Measurements from ENCODE around the gene CPNE8. TPM values are rescaled to one million over a fixed set of nuclear protein-coding genes. Genes with fewer than 3 reads are reported as not detected.

The CPNE8 gene
- total RNA-seq, 1 experiment from 2014 or later = not detected

GRCh38 chr12:38926501-38926900 lies 21.1 kb upstream of the CPNE8 start:
- no peaks in the 10 kb centered on the region for H4K20me1 ChIP-seq (ENCODE audit: insufficient read depth, low read depth, low read length)
- H3K9me3 ChIP-seq (ENCODE audit: low read length) = peaks cover 16% of the 10 kb centered on the region; the same call in 1 of the 2 replicates
- no peaks in the 10 kb centered on the region for H3K79me2 ChIP-seq (ENCODE audit: low read length)
- H3K4me3 ChIP-seq (ENCODE audit: low read length) = no peak overlapping the region
- H3K4me1 ChIP-seq (ENCODE audit: low read length) = no peaks in the 10 kb centered on the region
- H3K9me2 ChIP-seq (replicated peaks; ENCODE audit: insufficient read depth, low read length) = no peaks in the 10 kb centered on the region
- H2AFZ ChIP-seq (ENCODE audit: low read length) = no peak overlapping the region
- DNase-seq = no peak
- H3K27ac ChIP-seq (ENCODE audit: low read length) = no peak overlapping the region
- H3K36me3 ChIP-seq (ENCODE audit: insufficient read depth, low read length) = no peaks in the 10 kb centered on the region
- no peak overlapping the region for H3K9ac ChIP-seq (ENCODE audit: low read length)
- no peak overlapping the region for H3K4me2 ChIP-seq (ENCODE audit: low read depth, low read length, poor library complexity, severe bottlenecking)
- no peaks in the 10 kb centered on the region for H3K27me3 ChIP-seq (ENCODE audit: low read length)

DNA sequence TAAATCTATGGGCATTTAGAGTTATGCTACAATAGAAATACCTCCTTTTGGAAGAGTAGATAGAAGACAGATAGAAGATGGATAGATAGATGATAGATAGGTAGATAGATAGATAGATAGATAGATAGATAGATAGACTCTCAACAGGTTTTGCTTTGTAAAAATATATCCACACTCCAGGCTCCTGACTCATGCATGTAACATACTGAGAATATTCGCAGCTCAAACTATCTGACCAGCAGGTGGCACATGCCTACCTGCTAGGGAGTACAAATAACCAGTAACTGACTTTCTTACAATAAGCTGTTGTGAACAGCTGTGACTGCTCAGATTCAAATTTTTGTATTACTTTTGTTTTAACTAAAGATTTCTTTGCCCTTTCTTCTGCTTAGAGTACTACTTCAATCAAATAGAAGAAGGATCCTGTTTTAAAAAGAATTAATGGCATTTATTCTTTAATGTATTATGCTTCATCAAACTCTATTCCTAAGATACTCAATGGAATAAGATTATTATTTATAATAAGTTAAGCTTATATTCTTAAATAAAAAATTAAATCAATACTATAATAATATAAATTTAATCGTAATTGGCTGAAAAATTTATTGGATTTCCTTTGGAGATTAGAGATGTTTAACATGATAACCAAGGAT lies 15.8 kb upstream of the CPNE8 start:
- peak; percentile 77 for DNase-seq

DNA sequence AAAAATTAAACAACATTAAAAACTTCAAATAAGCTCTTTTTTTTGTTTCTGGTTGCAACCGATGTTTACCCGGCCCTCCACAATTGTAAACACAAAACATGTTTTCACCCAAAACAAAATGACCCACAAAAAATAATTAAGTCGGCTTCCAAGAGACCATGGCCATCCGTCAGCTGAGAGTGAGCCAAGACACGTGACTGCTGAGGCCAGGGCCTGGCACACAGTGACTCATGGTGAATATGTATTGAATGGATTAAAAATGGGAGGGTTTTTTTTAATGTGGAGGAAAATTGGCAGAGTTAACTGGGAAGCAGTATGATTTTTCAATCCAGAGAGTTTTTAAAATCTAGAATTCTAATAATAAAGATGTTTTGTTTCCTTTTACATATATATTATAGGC lies 13.8 kb upstream of the CPNE8 start:
- no peaks in the 10 kb centered on the region for H4K20me1 ChIP-seq (ENCODE audit: insufficient read depth, low read depth, low read length)
- H3K27ac ChIP-seq (ENCODE audit: low read length) = no peak overlapping the region
- H3K9ac ChIP-seq (ENCODE audit: low read length) = no peak overlapping the region
- H3K79me2 ChIP-seq (ENCODE audit: low read length) = no peaks in the 10 kb centered on the region
- H3K9me3 ChIP-seq (ENCODE audit: low read length) = peaks cover 16% of the 10 kb centered on the region
- H3K4me3 ChIP-seq (ENCODE audit: low read length) = no peak overlapping the region
- H3K4me1 ChIP-seq (ENCODE audit: low read length) = no peaks in the 10 kb centered on the region
- H3K36me3 ChIP-seq (ENCODE audit: insufficient read depth, low read length) = no peaks in the 10 kb centered on the region
- H3K27me3 ChIP-seq (ENCODE audit: low read length) = no peaks in the 10 kb centered on the region
- no peak overlapping the region for H3K4me2 ChIP-seq (ENCODE audit: low read depth, low read length, poor library complexity, severe bottlenecking)
- no peak overlapping the region for H2AFZ ChIP-seq (ENCODE audit: low read length)
- no peak for DNase-seq
- H3K9me2 ChIP-seq (replicated peaks; ENCODE audit: insufficient read depth, low read length) = no peaks in the 10 kb centered on the region

More for the DNA sequence above, 15.8 kb upstream of the CPNE8 start:
- H3K4me1 ChIP-seq (ENCODE audit: low read length) = no peaks in the 10 kb centered on the region
- H4K20me1 ChIP-seq (ENCODE audit: insufficient read depth, low read depth, low read length) = no peaks in the 10 kb centered on the region
- no peak overlapping the region for H3K27ac ChIP-seq (ENCODE audit: low read length)
- no peak overlapping the region for H3K4me3 ChIP-seq (ENCODE audit: low read length)
- no peak overlapping the region for H3K4me2 ChIP-seq (ENCODE audit: low read depth, low read length, poor library complexity, severe bottlenecking)
- no peak overlapping the region for H2AFZ ChIP-seq (ENCODE audit: low read length)
- H3K9me2 ChIP-seq (replicated peaks; ENCODE audit: insufficient read depth, low read length) = no peaks in the 10 kb centered on the region
- H3K36me3 ChIP-seq (ENCODE audit: insufficient read depth, low read length) = no peaks in the 10 kb centered on the region
- H3K79me2 ChIP-seq (ENCODE audit: low read length) = no peaks in the 10 kb centered on the region
- H3K27me3 ChIP-seq (ENCODE audit: low read length) = no peaks in the 10 kb centered on the region
- no peak overlapping the region for H3K9ac ChIP-seq (ENCODE audit: low read length)
- H3K9me3 ChIP-seq (ENCODE audit: low read length) = peaks cover 15% of the 10 kb centered on the region; the same call in 1 of the 2 replicates

GRCh38 chr12:38915429-38916182 lies 10.2 kb upstream of the CPNE8 start:
- H3K4me1 ChIP-seq (ENCODE audit: low read length) = no peaks in the 10 kb centered on the region
- no peaks in the 10 kb centered on the region for H3K27me3 ChIP-seq (ENCODE audit: low read length)
- H3K9me2 ChIP-seq (replicated peaks; ENCODE audit: insufficient read depth, low read length) = no peaks in the 10 kb centered on the region
- no peak overlapping the region for H3K27ac ChIP-seq (ENCODE audit: low read length)
- no peaks in the 10 kb centered on the region for H3K36me3 ChIP-seq (ENCODE audit: insufficient read depth, low read length)
- no peaks in the 10 kb centered on the region for H3K79me2 ChIP-seq (ENCODE audit: low read length)
- no peak for DNase-seq
- no peak overlapping the region for H3K9ac ChIP-seq (ENCODE audit: low read length)
- no peak overlapping the region for H3K4me2 ChIP-seq (ENCODE audit: low read depth, low read length, poor library complexity, severe bottlenecking)
- H4K20me1 ChIP-seq (ENCODE audit: insufficient read depth, low read depth, low read length) = no peaks in the 10 kb centered on the region
- no peak overlapping the region for H2AFZ ChIP-seq (ENCODE audit: low read length)
- H3K4me3 ChIP-seq (ENCODE audit: low read length) = no peak overlapping the region
- peaks cover 17% of the 10 kb centered on the region for H3K9me3 ChIP-seq (ENCODE audit: low read length)

DNA sequence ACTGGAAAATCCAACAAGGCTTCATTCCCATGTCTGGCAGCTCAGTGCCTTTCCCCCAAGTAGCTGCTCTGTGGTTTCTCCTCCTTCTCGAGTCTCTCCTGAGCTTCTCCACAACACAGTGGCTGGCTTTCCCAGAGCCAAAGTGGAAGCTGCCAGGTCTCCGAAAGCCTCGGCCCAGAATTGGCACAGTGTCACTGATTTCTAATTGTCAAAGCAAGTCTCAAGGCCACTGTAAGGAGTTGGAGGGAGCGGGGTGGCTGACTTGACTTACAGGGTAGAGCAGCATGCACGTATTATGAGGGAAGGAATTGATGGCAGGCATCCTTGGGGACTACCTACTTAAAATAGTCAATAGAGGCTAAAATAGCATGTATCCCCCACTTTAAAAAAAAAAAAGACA lies 6.7 kb upstream of the CPNE8 start:
- Histone ChIP-seq H4K20me1 (ENCODE audit: insufficient read depth, low read depth, low read length) (no peaks in the 10 kb centered on the region), H3K4me2 (ENCODE audit: low read depth, low read length, poor library complexity, severe bottlenecking) (no peak overlapping the region)

DNA sequence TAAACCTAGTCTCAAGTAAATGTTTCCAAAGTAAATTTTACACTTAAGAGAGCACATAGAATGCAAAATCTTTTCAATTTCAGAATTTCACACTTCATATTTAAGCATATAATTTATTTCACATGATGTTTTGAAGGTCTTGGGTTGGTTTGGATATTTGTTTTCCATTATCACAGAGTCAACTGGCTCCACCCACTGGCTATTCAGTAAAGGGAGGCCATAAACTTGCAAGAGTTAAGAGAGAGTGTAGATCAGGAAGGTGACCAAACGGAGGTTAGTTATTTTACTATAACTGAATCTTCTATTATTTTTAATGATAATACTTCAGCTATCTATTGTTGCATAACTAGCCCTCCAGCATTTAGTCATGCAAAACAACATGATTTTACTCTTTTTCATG lies 6.2 kb upstream of the CPNE8 start:
- no peak overlapping the region for H2AFZ ChIP-seq (ENCODE audit: low read length)
- no peaks in the 10 kb centered on the region for H3K27me3 ChIP-seq (ENCODE audit: low read length)
- no peak overlapping the region for H3K27ac ChIP-seq (ENCODE audit: low read length)
- no peaks in the 10 kb centered on the region for H3K4me1 ChIP-seq (ENCODE audit: low read length)
- H3K36me3 ChIP-seq (ENCODE audit: insufficient read depth, low read length) = no peaks in the 10 kb centered on the region
- no peak overlapping the region for H3K4me2 ChIP-seq (ENCODE audit: low read depth, low read length, poor library complexity, severe bottlenecking)
- no peaks in the 10 kb centered on the region for H3K9me2 ChIP-seq (replicated peaks; ENCODE audit: insufficient read depth, low read length)
- no peaks in the 10 kb centered on the region for H3K79me2 ChIP-seq (ENCODE audit: low read length)
- H3K4me3 ChIP-seq (ENCODE audit: low read length) = no peak overlapping the region
- H4K20me1 ChIP-seq (ENCODE audit: insufficient read depth, low read depth, low read length) = no peaks in the 10 kb centered on the region
- DNase-seq = no peak
- H3K9ac ChIP-seq (ENCODE audit: low read length) = no peak overlapping the region
- peaks cover 22% of the 10 kb centered on the region for H3K9me3 ChIP-seq (ENCODE audit: low read length)

More for the DNA sequence above, 6.7 kb upstream of the CPNE8 start:
- Histone ChIP-seq H3K4me1 (ENCODE audit: low read length) (no peaks in the 10 kb centered on the region), H3K4me3 (ENCODE audit: low read length) (no peak overlapping the region), H3K27me3 (ENCODE audit: low read length) (no peaks in the 10 kb centered on the region), H3K9ac (ENCODE audit: low read length) (no peak overlapping the region), H3K36me3 (ENCODE audit: insufficient read depth, low read length) (no peaks in the 10 kb centered on the region), H3K9me2 (replicated peaks; ENCODE audit: insufficient read depth, low read length) (no peaks in the 10 kb centered on the region), H3K79me2 (ENCODE audit: low read length) (no peaks in the 10 kb centered on the region), H2AFZ (ENCODE audit: low read length) (no peak overlapping the region), H3K9me3 (ENCODE audit: low read length) (peaks cover 27% of the 10 kb centered on the region), H3K27ac (ENCODE audit: low read length) (no peak overlapping the region)
- no peak for DNase-seq

GRCh38 chr12:38907201-38907923 lies 2.0 kb upstream of the CPNE8 start:
- no peak overlapping the region for H3K9ac ChIP-seq (ENCODE audit: low read length)

More at GRCh38 chr12:38907201-38907923, 2.0 kb upstream of the CPNE8 start:
- Histone ChIP-seq H4K20me1 (ENCODE audit: insufficient read depth, low read depth, low read length) (no peaks in the 10 kb centered on the region), H3K27ac (ENCODE audit: low read length) (no peak overlapping the region), H3K9me3 (ENCODE audit: low read length) (peaks cover 21% of the 10 kb centered on the region), H3K36me3 (ENCODE audit: insufficient read depth, low read length) (no peaks in the 10 kb centered on the region), H3K79me2 (ENCODE audit: low read length) (no peaks in the 10 kb centered on the region), H3K4me2 (ENCODE audit: low read depth, low read length, poor library complexity, severe bottlenecking) (no peak overlapping the region), H3K9me2 (replicated peaks; ENCODE audit: insufficient read depth, low read length) (no peaks in the 10 kb centered on the region), H3K4me1 (ENCODE audit: low read length) (no peaks in the 10 kb centered on the region), H3K4me3 (ENCODE audit: low read length) (no peak overlapping the region), H3K27me3 (ENCODE audit: low read length) (no peaks in the 10 kb centered on the region), H2AFZ (ENCODE audit: low read length) (no peak overlapping the region)
- no peak for DNase-seq
